Measurements from ENCODE around the gene LMNTD2. TPM values are rescaled to one million over a fixed set of nuclear protein-coding genes. Genes with fewer than 3 reads are reported as not detected.

The LMNTD2 gene
- total and polyA plus RNA-seq, 2 of the 13 experiments (the other 11 are each of a cell fraction or from before 2014, with no cell fraction given) = 1.1 to 3.1 TPM

DNA sequence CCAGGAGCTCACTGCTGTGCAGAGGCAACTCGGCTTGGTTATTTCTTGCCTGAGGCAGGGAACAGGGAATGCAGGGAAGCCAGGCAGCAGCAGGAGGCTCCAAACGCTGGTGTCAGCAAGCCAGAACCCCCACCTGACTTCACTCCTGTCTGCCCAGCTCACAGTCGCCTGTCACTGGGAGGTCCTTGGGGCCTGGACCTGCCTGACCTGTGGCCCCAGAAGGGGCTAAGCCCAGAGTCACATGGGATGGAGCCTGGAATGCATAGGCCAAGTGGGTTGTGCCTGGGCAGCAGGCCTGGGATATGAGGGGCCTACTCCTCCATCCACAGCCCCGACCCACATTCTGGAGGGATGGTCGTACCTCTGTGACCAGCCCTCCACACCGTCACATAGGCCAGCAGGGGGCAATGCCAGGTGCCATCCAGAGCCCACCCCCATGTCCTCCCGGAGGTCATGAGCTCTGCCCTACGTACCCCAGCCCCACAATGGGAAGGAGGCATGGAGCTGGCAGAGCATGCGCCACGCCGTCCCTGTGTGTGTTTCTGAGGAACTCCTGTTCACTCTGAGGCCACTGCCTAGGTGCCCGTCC is 5.5 kb upstream of the LMNTD2 start (continued):
- TF ChIP-seq SRSF9 (IDR thresholded peaks at IDR 0.05; ENCODE audit: borderline replicate concordance, insufficient read depth, low read depth, low read length, poor library complexity, severe bottlenecking) (no peak), ZNF720 (CRISPR knock-in tag; IDR thresholded peaks at IDR 0.05) (no peak), ZBTB38 (CRISPR knock-in tag; IDR thresholded peaks at IDR 0.05) (no peak), RXRA (CRISPR knock-in tag; IDR thresholded peaks at IDR 0.05) (no peak), HHEX (CRISPR knock-in tag; IDR thresholded peaks at IDR 0.05) (no peak), AKAP8 (CRISPR knock-in tag; IDR thresholded peaks at IDR 0.05) (peak; percentile 98), ZNF598 (CRISPR knock-in tag; IDR thresholded peaks at IDR 0.05; ENCODE audit: borderline replicate concordance) (peak; percentile 57; the same call in 1 of the 2 replicates), ISX (CRISPR knock-in tag; conservative IDR thresholded peaks at IDR 0.05) (no peak), MAFG (CRISPR knock-in tag; IDR thresholded peaks at IDR 0.05) (no peak), TARDBP (CRISPR knock-in tag; IDR thresholded peaks at IDR 0.05) (no peak), ZBTB1 (CRISPR knock-in tag; IDR thresholded peaks at IDR 0.05; ENCODE audit: borderline replicate concordance) (no peak), ZNF264 (CRISPR knock-in tag; IDR thresholded peaks at IDR 0.05) (no peak), FOXK2 (IDR thresholded peaks at IDR 0.05) (no peak), CHD4 (IDR thresholded peaks at IDR 0.05; ENCODE audit: borderline replicate concordance, low read length) (no peak), KAT7 (CRISPR knock-in tag; IDR thresholded peaks at IDR 0.05; ENCODE audit: borderline replicate concordance) (no peak), PPARG (CRISPR knock-in tag; conservative IDR thresholded peaks at IDR 0.05) (no peak), SPEN (CRISPR knock-in tag; IDR thresholded peaks at IDR 0.05; ENCODE audit: low read depth) (peak; percentile 50; the same call in 1 of the 2 replicates), ATM (IDR thresholded peaks at IDR 0.05; ENCODE audit: borderline replicate concordance) (no peak), ZNF839 (CRISPR knock-in tag; IDR thresholded peaks at IDR 0.05; ENCODE audit: borderline replicate concordance) (0 out of 2 replicates have a peak, but pooled peaks have one; percentile 70), NRL (CRISPR knock-in tag; IDR thresholded peaks at IDR 0.05; ENCODE audit: borderline replicate concordance) (peak; percentile 89; the same call in 1 of the 2 replicates), ZC3H13 (CRISPR knock-in tag; IDR thresholded peaks at IDR 0.05) (peak; percentile 96), SALL2 (CRISPR knock-in tag; IDR thresholded peaks at IDR 0.05) (no peak), ZNF567 (CRISPR knock-in tag; IDR thresholded peaks at IDR 0.05; ENCODE audit: borderline replicate concordance) (0 out of 2 replicates have a peak, but pooled peaks have one; percentile 60), IKZF4 (CRISPR knock-in tag; IDR thresholded peaks at IDR 0.05; ENCODE audit: borderline replicate concordance, low read depth, not compliant biosample characterization) (no peak)
- TF ChIP-seq, protein P1, sequence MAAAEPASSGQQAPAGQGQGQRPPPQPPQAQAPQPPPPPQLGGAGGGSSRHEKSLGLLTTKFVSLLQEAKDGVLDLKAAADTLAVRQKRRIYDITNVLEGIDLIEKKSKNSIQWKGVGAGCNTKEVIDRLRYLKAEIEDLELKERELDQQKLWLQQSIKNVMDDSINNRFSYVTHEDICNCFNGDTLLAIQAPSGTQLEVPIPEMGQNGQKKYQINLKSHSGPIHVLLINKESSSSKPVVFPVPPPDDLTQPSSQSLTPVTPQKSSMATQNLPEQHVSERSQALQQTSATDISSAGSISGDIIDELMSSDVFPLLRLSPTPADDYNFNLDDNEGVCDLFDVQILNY (CRISPR knock-in tag; conservative IDR thresholded peaks at IDR 0.05) = no peak
- TF ChIP-seq, protein P2, sequence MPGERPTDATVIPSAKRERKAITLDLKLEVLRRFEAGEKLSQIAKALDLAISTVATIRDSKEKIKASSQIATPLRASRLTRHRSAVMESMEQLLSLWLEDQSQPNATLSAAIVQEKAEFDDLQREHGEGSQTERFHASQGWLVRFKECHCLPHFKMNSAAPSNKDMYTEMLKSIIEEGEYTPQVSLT (CRISPR knock-in tag; IDR thresholded peaks at IDR 0.05; ENCODE audit: borderline replicate concordance, low read depth) = no peak
- TF ChIP-seq, protein P3, sequence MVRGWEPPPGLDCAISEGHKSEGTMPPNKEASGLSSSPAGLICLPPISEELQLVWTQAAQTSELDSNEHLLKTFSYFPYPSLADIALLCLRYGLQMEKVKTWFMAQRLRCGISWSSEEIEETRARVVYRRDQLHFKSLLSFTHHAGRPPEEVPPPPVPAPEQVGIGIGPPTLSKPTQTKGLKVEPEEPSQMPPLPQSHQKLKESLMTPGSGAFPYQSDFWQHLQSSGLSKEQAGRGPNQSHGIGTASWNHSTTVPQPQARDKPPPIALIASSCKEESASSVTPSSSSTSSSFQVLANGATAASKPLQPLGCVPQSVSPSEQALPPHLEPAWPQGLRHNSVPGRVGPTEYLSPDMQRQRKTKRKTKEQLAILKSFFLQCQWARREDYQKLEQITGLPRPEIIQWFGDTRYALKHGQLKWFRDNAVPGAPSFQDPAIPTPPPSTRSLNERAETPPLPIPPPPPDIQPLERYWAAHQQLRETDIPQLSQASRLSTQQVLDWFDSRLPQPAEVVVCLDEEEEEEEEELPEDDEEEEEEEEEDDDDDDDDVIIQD (CRISPR knock-in tag; IDR thresholded peaks at IDR 0.05; ENCODE audit: low read depth) = no peak
- TF ChIP-seq, protein P4, sequence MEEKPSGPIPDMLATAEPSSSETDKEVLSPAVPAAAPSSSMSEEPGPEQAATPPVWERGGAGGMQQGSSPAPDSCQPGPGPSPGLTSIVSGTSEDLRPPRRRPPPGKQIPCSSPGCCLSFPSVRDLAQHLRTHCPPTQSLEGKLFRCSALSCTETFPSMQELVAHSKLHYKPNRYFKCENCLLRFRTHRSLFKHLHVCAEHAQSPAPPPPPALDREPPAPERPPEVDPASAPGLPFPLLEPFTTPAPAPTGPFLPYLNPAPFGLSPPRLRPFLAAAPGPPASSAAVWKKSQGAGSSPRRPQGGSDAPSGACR (CRISPR knock-in tag; IDR thresholded peaks at IDR 0.05) = peak; percentile 61; the same call in 1 of the 2 replicates

Measured in HepG2 (cell line).